ENCODE measurements around the gene TMEM132C.

Gene TMEM132C

DNA sequence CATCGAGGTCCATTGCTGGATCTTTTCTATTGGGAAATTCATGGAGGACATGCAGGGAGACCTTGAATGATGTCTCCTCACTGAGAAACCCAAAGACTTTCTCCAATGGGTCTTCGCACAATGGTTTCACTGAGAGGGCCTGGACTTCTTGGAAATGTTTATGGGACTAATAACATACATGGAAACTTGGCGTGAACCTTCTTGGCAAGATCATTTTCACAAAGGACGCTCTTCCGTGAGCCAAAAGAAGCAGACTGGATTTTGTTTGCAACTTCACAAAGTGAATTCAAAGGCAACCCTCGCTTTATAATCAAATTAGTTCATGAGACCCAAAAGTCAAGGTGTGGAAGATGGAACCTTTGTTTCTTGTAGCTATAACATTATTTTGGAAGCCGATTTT lies 154.4 kb downstream of the TMEM132C start:
- Histone ChIP-seq H3K9me2 (replicated peaks; ENCODE audit: control insufficient read depth, low read length) (no peaks in the 10 kb centered on the region), H3K36me3 (ENCODE audit: control insufficient read depth, low read length) (no peaks in the 10 kb centered on the region), H3K4me2 (ENCODE audit: low read length) (no peak overlapping the region), H3K4me1 (ENCODE audit: control insufficient read depth, low read length) (no peaks in the 10 kb centered on the region), H3K9me3 (ENCODE audit: control insufficient read depth, insufficient read depth, low read length) (no peaks in the 10 kb centered on the region), H3F3A (ENCODE audit: control insufficient read depth, insufficient read depth) (no peaks in the 10 kb centered on the region), H3K4me3 (ENCODE audit: low read length) (no peak overlapping the region), H3K27me3 (ENCODE audit: control insufficient read depth, low read length) (no peaks in the 10 kb centered on the region), H4K20me1 (ENCODE audit: control insufficient read depth, insufficient read depth, low read depth, low read length) (no peaks in the 10 kb centered on the region), H3K79me2 (ENCODE audit: control insufficient read depth, low read length) (no peaks in the 10 kb centered on the region), H3K27ac (ENCODE audit: low read depth, low read length) (no peak overlapping the region)
- TF ChIP-seq EZH2phosphoT487 (IDR thresholded peaks at IDR 0.05; ENCODE audit: borderline replicate concordance, low read length), result no peak
- TF ChIP-seq, protein P1, sequence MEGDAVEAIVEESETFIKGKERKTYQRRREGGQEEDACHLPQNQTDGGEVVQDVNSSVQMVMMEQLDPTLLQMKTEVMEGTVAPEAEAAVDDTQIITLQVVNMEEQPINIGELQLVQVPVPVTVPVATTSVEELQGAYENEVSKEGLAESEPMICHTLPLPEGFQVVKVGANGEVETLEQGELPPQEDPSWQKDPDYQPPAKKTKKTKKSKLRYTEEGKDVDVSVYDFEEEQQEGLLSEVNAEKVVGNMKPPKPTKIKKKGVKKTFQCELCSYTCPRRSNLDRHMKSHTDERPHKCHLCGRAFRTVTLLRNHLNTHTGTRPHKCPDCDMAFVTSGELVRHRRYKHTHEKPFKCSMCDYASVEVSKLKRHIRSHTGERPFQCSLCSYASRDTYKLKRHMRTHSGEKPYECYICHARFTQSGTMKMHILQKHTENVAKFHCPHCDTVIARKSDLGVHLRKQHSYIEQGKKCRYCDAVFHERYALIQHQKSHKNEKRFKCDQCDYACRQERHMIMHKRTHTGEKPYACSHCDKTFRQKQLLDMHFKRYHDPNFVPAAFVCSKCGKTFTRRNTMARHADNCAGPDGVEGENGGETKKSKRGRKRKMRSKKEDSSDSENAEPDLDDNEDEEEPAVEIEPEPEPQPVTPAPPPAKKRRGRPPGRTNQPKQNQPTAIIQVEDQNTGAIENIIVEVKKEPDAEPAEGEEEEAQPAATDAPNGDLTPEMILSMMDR (IDR thresholded peaks at IDR 0.05; ENCODE audit: low read depth, low read length, poor library complexity, severe bottlenecking), result no peak

DNA sequence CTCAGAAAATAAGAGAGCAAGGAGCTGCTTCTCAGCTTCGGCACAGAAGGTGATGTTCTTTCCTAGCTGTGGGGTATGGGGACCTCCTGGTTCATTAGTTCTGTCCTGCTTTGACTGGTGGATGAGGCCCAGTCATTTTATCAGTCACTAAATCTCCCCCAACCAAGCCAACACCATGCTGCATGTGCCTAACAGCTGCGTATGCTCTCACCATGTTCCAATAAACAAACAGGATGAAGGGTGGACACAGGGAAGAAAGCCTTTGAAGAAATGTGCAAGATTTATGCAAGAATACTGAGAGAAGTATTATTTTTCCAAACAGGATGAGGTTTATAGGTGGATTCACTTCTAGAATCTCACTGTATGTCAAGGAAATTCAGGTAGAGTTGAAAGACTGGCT lies 156.2 kb downstream of the TMEM132C start:
- Histone ChIP-seq H3K36me3 (ENCODE audit: control insufficient read depth, low read length) (no peaks in the 10 kb centered on the region), H3K4me1 (ENCODE audit: control insufficient read depth, low read length) (no peaks in the 10 kb centered on the region), H3K79me2 (ENCODE audit: control insufficient read depth, low read length) (no peaks in the 10 kb centered on the region)

GRCh38 chr12:128424931-128425431 lies 158.0 kb downstream of the TMEM132C start:
- H3K27ac ChIP-seq (ENCODE audit: low read depth, low read length), result no peak overlapping the region
- H3K9me3 ChIP-seq (ENCODE audit: control insufficient read depth, insufficient read depth, low read length), result no peaks in the 10 kb centered on the region
- H3K79me2 ChIP-seq (ENCODE audit: control insufficient read depth, low read length), result no peaks in the 10 kb centered on the region
- H3K27me3 ChIP-seq (ENCODE audit: control insufficient read depth, low read length), result no peaks in the 10 kb centered on the region
- H4K20me1 ChIP-seq (ENCODE audit: control insufficient read depth, insufficient read depth, low read depth, low read length), result no peaks in the 10 kb centered on the region
- H3K4me1 ChIP-seq (ENCODE audit: control insufficient read depth, low read length), result no peaks in the 10 kb centered on the region
- no peaks in the 10 kb centered on the region for H3K9me2 ChIP-seq (replicated peaks; ENCODE audit: control insufficient read depth, low read length)
- H3K4me3 ChIP-seq (ENCODE audit: low read length), result no peak overlapping the region
- TF ChIP-seq, protein P1 (IDR thresholded peaks at IDR 0.05; ENCODE audit: low read depth, low read length, poor library complexity, severe bottlenecking), result no peak
- no peak for TF ChIP-seq EZH2phosphoT487 (IDR thresholded peaks at IDR 0.05; ENCODE audit: borderline replicate concordance, low read length)
- no peak overlapping the region for H3K4me2 ChIP-seq (ENCODE audit: low read length)
- H3F3A ChIP-seq (ENCODE audit: control insufficient read depth, insufficient read depth), result no peaks in the 10 kb centered on the region
- no peaks in the 10 kb centered on the region for H3K36me3 ChIP-seq (ENCODE audit: control insufficient read depth, low read length)

More for the DNA sequence above, 156.2 kb downstream of the TMEM132C start:
- H3F3A ChIP-seq (ENCODE audit: control insufficient read depth, insufficient read depth), result no peaks in the 10 kb centered on the region
- H3K27ac ChIP-seq (ENCODE audit: low read depth, low read length), result no peak overlapping the region
- H3K9me3 ChIP-seq (ENCODE audit: control insufficient read depth, insufficient read depth, low read length), result no peaks in the 10 kb centered on the region
- no peak for TF ChIP-seq EZH2phosphoT487 (IDR thresholded peaks at IDR 0.05; ENCODE audit: borderline replicate concordance, low read length)
- no peaks in the 10 kb centered on the region for H3K9me2 ChIP-seq (replicated peaks; ENCODE audit: control insufficient read depth, low read length)
- H3K4me2 ChIP-seq (ENCODE audit: low read length), result no peak overlapping the region
- H3K27me3 ChIP-seq (ENCODE audit: control insufficient read depth, low read length), result no peaks in the 10 kb centered on the region
- no peak overlapping the region for H3K4me3 ChIP-seq (ENCODE audit: low read length)
- no peaks in the 10 kb centered on the region for H4K20me1 ChIP-seq (ENCODE audit: control insufficient read depth, insufficient read depth, low read depth, low read length)

DNA sequence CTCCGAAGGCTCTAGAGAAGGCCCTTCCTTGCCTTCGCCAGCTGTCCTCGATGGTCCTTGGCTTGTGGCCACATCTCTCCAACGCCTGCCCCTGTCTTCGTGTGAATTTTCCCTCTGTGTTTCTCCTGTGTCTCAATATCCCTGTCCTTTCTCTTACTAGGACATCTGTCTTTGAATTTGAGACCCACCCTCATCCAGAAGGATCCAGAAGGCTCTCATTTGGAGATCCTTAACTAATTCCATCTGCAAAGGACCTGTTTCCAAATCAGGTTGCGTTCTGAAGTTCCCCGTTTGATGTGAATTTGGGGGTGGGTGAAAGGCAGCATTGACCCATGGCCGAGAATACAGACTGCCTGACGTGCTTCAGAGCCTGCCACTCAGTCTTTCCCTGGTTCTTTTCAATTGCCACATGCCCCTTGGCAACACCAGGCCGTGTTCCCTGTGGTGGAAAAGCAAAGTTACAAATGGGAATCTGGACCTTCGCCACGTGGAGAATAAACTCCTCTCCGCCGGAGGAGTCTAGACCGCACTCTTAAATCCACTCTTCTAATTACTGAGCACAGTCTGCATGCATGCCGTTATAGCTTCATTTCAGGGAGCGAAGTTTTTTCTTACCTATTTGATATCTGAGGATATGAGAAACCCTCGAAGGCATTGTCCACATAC lies 158.8 kb downstream of the TMEM132C start:
- no peak for TF ChIP-seq EZH2phosphoT487 (IDR thresholded peaks at IDR 0.05; ENCODE audit: borderline replicate concordance, low read length)
- TF ChIP-seq, protein P1 (IDR thresholded peaks at IDR 0.05; ENCODE audit: low read depth, low read length, poor library complexity, severe bottlenecking), result no peak
- Histone ChIP-seq H3K36me3 (ENCODE audit: control insufficient read depth, low read length) (no peaks in the 10 kb centered on the region), H3K79me2 (ENCODE audit: control insufficient read depth, low read length) (no peaks in the 10 kb centered on the region), H3K4me1 (ENCODE audit: control insufficient read depth, low read length) (no peaks in the 10 kb centered on the region), H3K4me2 (ENCODE audit: low read length) (no peak overlapping the region), H3K27ac (ENCODE audit: low read depth, low read length) (no peak overlapping the region), H3K9me2 (replicated peaks; ENCODE audit: control insufficient read depth, low read length) (no peaks in the 10 kb centered on the region), H3K4me3 (ENCODE audit: low read length) (no peak overlapping the region), H3K9me3 (ENCODE audit: control insufficient read depth, insufficient read depth, low read length) (no peaks in the 10 kb centered on the region), H3K27me3 (ENCODE audit: control insufficient read depth, low read length) (no peaks in the 10 kb centered on the region), H4K20me1 (ENCODE audit: control insufficient read depth, insufficient read depth, low read depth, low read length) (no peaks in the 10 kb centered on the region), H3F3A (ENCODE audit: control insufficient read depth, insufficient read depth) (no peaks in the 10 kb centered on the region)

All from DOHH2 (cell line).